Measurements from ENCODE around the gene RIPK3. TPM values are rescaled to one million over a fixed set of nuclear protein-coding genes. Genes with fewer than 3 reads are reported as not detected.

Gene RIPK3
- total and polyA plus RNA-seq, 2 of the 8 experiments (the other 6 are each of a cell fraction or from before 2014, with no cell fraction given): 0.24 to 0.39 TPM

DNA sequence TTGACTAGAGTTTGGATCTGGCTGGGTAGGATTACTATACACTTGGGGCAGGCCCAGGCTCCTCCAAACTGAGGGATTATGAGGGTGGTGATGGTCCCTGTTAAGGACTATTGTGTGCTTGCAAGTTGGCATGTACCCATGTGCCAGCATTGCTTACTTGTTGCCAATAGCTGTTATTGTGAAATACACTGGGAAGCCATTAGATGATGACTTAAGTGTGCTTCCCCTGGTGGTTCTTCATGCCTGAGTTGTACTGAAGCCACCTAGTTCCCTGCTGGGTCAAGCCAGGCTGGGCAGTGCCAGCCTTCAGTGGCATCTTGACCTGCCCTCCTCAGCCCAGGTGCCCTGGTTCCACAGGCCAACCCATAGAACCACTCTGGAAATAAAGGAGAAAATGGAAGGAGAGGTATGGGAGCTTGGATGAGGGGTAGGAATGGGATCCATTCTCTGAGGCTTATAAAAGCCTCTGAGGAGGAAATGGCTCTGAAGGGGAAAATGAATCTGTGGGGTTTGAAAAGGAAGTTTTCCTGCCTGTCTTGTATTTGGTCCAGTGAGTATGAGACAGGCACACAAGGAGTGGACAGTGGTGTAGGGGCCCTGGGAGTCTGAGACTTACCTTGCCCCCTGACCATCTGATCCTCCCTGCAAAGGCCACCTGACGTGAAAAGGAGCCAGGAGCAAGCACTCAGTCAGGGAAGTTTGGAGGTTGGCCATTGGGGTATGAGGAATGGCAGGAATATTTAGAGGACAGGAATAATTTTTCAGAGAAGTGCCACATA, 27.8 kb downstream of the RIPK3 start:
- no peak overlapping the region for H2AK5ac ChIP-seq (ENCODE audit: low read depth, low read length)
- ChIA-PET CTCF (ENCODE audit: partially characterized antibody) (interaction anchor here (0.6 to 15.8 kb wide), 6 partner anchors 9 to 161 kb away, joined by 3 to 173 read pairs (median 6); partner anchors contain the start of gene ADCY4), POLR2A (ENCODE audit: partially characterized antibody) (interaction anchor here (0.9 to 5.1 kb wide), 5 partner anchors 12 to 125 kb away, joined by 3 to 35 read pairs (median 4); partner anchors contain the start of genes DHRS1, NOP9, RABGGTA and TINF2)
- H3K9ac ChIP-seq (replicated peaks in 1 of 4; ENCODE audit: extremely low read depth in 1 of 4, low read depth in 3 of 4, low read length in 3 of 4): no peak overlapping the region
- H3K36me3 ChIP-seq (ENCODE audit: control insufficient read depth in 2 of 4, insufficient read depth in 4 of 4, low read length in 3 of 4): peaks cover 0 to 10% (median 1%) of the 10 kb centered on the region in 4 experiments; a peak in 3 of 8 replicates
- no peak overlapping the region for H2AFZ ChIP-seq (ENCODE audit: low read length)
- DNase-seq (ENCODE audit: low read depth in 1 of 2, low spot score in 2 of 2): no peak
- 90% methylated on average over 1 of the region's 1 CpG; no CpG with 5 or more reads in 1 of the 2 experiments for WGBS, 2 experiments (ENCODE audit: extremely low coverage in 1 of 2, insufficient coverage in 1 of 2, insufficient read length in 1 of 2, insufficient replicate concordance in 2 of 2, low coverage in 1 of 2, low lambda C conversion rate in 2 of 2, missing lambda C conversion rate in 1 of 2)
- no peak for FAIRE-seq
- peaks cover 1% of the 10 kb centered on the region; the same call in 1 of the 2 replicates for H3K23me2 ChIP-seq (ENCODE audit: low read depth, low read length)
- H3K79me1 ChIP-seq (ENCODE audit: low read depth, low read length): no peaks in the 10 kb centered on the region
- H3K18ac ChIP-seq (ENCODE audit: extremely low read depth, low read length): no peak overlapping the region
- no peak overlapping the region for H3K56ac ChIP-seq (replicated peaks; ENCODE audit: insufficient read length, low read depth, low read length)
- peaks cover 2 to 6% of the 10 kb centered on the region in 2 experiments for H4K20me1 ChIP-seq (replicated peaks in 1 of 2; ENCODE audit: control insufficient read depth in 1 of 2, insufficient read depth in 2 of 2, low read length in 2 of 2)
- H3K4me3 ChIP-seq (ENCODE audit: extremely low read depth in 1 of 4, insufficient read depth in 2 of 4, low read depth in 3 of 4, low read length in 4 of 4): no peak overlapping the region
- no peak overlapping the region for H4K8ac ChIP-seq (ENCODE audit: extremely low read depth, insufficient read depth, low read length)
- peaks cover 0 to 12% (median 7%) of the 10 kb centered on the region in 4 experiments; a peak in 6 of 7 replicates for H3K27me3 ChIP-seq (replicated peaks in 1 of 4; ENCODE audit: control insufficient read depth in 3 of 4, extremely low read depth in 1 of 4, insufficient read depth in 3 of 4, low read length in 3 of 4)
- H3K4me1 ChIP-seq (replicated peaks in 1 of 4; ENCODE audit: control insufficient read depth in 3 of 4, insufficient read depth in 4 of 4, low read length in 3 of 4): no peaks in the 10 kb centered on the region; a peak in 2 of 7 replicates
- H4K91ac ChIP-seq (replicated peaks; ENCODE audit: insufficient read length, low read length): no peak overlapping the region
- no peaks in the 10 kb centered on the region; a peak in 1 of 4 replicates for H3K9me3 ChIP-seq (ENCODE audit: insufficient read depth in 2 of 2, low read depth in 1 of 2, low read length in 1 of 2)
- no peak overlapping the region for H2BK12ac ChIP-seq (ENCODE audit: low read depth, low read length)
- H3K27ac ChIP-seq (ENCODE audit: low read depth, low read length): no peak overlapping the region
- H2BK15ac ChIP-seq (ENCODE audit: low read length): no peak overlapping the region
- no peak overlapping the region for H2BK5ac ChIP-seq (ENCODE audit: low read depth, low read length)
- H3K14ac ChIP-seq (ENCODE audit: insufficient read length): no peak overlapping the region
- H2BK20ac ChIP-seq (ENCODE audit: low read length): no peak overlapping the region
- no peak overlapping the region for H3K4ac ChIP-seq (replicated peaks; ENCODE audit: insufficient read length, low read depth, low read length)
- H3K23ac ChIP-seq (ENCODE audit: insufficient read length): no peak overlapping the region
- no peak overlapping the region for H2BK120ac ChIP-seq (replicated peaks; ENCODE audit: low read depth, low read length)
- no peak overlapping the region for H3K4me2 ChIP-seq (ENCODE audit: insufficient read depth in 1 of 2, low read depth in 2 of 2, low read length in 2 of 2)
- no peaks in the 10 kb centered on the region for H3K79me2 ChIP-seq (ENCODE audit: control insufficient read depth in 1 of 2, insufficient read depth in 2 of 2, low read length in 2 of 2)
- no peak overlapping the region for H4K5ac ChIP-seq (ENCODE audit: insufficient read length, low read depth, low read length)
- TF ChIP-seq RFX5 (IDR thresholded peaks at IDR 0.05; ENCODE audit: borderline replicate concordance, low read depth, low read length) (no peak), JUN (IDR thresholded peaks at IDR 0.05; ENCODE audit: low read depth, low read length) (no peak), SP1 (IDR thresholded peaks at IDR 0.05; ENCODE audit: low read depth, low read length) (no peak), RXRA (IDR thresholded peaks at IDR 0.05; ENCODE audit: insufficient read depth, low read depth, low read length) (no peak), TBP (IDR thresholded peaks at IDR 0.05; ENCODE audit: low read depth, low read length) (no peak), CHD1 (IDR thresholded peaks at IDR 0.05; ENCODE audit: low read depth, low read length) (no peak), TAF1 (IDR thresholded peaks at IDR 0.05; ENCODE audit: low read depth, low read length) (no peak)
- TF ChIP-seq, protein P1, sequence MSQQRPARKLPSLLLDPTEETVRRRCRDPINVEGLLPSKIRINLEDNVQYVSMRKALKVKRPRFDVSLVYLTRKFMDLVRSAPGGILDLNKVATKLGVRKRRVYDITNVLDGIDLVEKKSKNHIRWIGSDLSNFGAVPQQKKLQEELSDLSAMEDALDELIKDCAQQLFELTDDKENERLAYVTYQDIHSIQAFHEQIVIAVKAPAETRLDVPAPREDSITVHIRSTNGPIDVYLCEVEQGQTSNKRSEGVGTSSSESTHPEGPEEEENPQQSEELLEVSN (IDR thresholded peaks at IDR 0.05): no peak
- TF ChIP-seq, protein P2, sequence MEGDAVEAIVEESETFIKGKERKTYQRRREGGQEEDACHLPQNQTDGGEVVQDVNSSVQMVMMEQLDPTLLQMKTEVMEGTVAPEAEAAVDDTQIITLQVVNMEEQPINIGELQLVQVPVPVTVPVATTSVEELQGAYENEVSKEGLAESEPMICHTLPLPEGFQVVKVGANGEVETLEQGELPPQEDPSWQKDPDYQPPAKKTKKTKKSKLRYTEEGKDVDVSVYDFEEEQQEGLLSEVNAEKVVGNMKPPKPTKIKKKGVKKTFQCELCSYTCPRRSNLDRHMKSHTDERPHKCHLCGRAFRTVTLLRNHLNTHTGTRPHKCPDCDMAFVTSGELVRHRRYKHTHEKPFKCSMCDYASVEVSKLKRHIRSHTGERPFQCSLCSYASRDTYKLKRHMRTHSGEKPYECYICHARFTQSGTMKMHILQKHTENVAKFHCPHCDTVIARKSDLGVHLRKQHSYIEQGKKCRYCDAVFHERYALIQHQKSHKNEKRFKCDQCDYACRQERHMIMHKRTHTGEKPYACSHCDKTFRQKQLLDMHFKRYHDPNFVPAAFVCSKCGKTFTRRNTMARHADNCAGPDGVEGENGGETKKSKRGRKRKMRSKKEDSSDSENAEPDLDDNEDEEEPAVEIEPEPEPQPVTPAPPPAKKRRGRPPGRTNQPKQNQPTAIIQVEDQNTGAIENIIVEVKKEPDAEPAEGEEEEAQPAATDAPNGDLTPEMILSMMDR (IDR thresholded peaks at IDR 0.05; ENCODE audit: control extremely low read depth in 1 of 3, insufficient read depth in 1 of 3, low read depth in 1 of 3, low read length in 3 of 3): no peak
